ENCODE results near the gene ICAM2.

The ICAM2 gene

GRCh38 chr17:63998721-63999679 lies 21.4 kb downstream of the ICAM2 start:
- no peak for TF ChIP-seq CTCF (IDR thresholded peaks at IDR 0.05; ENCODE audit: low read depth, low read length)
- no peak for DNase-seq (ENCODE audit: extremely low read depth, low read depth)

GRCh38 chr17:63998050-63998720 lies 22.2 kb downstream of the ICAM2 start, which contains the start of gene PRR29:
TSS of gene PRR29 (plus strand) at chr17:63998351. CDS start at chr17:63998365, 14 bp downstream.
- TF ChIP-seq CTCF (IDR thresholded peaks at IDR 0.05; ENCODE audit: low read depth, low read length): no peak
- DNase-seq (ENCODE audit: extremely low read depth, low read depth): no peak

- DNase-seq (ENCODE audit: extremely low read depth, low read depth): no peak
- no peak for TF ChIP-seq CTCF (IDR thresholded peaks at IDR 0.05; ENCODE audit: low read depth, low read length)
These were observed 22.9 kb downstream of the ICAM2 start for GRCh38 chr17:63997341-63998048.

GRCh38 chr17:63996430-63997182 lies 23.8 kb downstream of the ICAM2 start:
- TF ChIP-seq CTCF (IDR thresholded peaks at IDR 0.05; ENCODE audit: low read depth, low read length): no peak
- no peak for DNase-seq (ENCODE audit: extremely low read depth, low read depth)

- no peak for TF ChIP-seq CTCF (IDR thresholded peaks at IDR 0.05; ENCODE audit: low read depth, low read length)
- no peak for DNase-seq (ENCODE audit: extremely low read depth, low read depth)
These were observed 24.8 kb downstream of the ICAM2 start for GRCh38 chr17:63995626-63996025.

- no peak for DNase-seq (ENCODE audit: extremely low read depth, low read depth)
- TF ChIP-seq CTCF (IDR thresholded peaks at IDR 0.05; ENCODE audit: low read depth, low read length): no peak
These were observed 27.0 kb downstream of the ICAM2 start for GRCh38 chr17:63993368-63993985.

All from AG09319 (cell line).